Measurements from ENCODE around the gene PSMD5.

Gene PSMD5

DNA sequence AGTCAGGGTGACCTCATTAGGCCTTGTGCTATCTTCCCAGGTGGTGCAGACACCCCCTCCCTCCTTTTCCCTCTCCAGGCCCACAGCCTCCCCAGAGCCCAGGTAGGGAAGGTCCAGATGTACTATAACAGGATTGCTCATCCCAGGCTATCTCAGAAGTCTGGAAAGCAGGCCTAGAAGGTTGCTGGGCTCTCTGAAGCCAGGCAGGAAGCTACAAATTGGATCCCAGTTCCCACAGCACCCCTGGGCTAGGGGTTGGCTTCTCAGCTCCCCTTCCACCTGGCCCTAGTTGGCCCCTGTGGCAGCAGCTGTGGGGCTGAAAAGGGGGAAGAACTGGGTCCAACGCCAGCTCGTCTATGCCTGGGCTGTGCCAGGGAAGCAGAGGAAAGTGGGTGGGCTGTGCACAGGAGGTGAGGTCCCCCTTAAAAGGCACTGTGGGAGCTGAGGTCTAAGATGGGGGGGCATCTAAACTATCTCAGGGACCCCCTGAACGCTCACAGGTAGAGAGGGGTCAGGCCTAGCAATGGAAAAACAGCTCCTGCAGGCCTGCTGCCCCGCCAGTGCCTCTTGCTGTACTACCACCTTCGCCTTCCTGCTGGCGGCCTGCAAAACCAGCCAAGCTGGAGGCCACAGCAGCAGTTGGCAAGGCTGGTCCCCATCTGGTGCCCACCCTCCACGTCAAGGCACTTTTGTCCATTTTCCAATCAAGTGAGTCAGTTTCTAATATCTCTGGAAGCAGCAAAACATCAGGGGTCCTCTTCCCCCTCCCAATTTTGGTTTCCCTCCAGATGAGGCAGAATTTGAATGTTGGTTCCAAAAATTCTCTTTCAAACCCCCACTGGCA, 13.3 kb upstream of the PSMD5 start:
- Histone ChIP-seq H3K4me3 (ENCODE audit: low read depth in 1 of 2, low read length in 2 of 2) (no peak overlapping the region), H2AFZ (ENCODE audit: low read depth, low read length) (no peak overlapping the region), H3K9ac (ENCODE audit: low read depth, low read length) (no peak overlapping the region), H3K9me3 (ENCODE audit: insufficient read depth, low read length, severe bottlenecking) (no peaks in the 10 kb centered on the region), H4K20me1 (ENCODE audit: insufficient read depth, low read length) (no peaks in the 10 kb centered on the region), H3K27ac (ENCODE audit: low read length) (no peak overlapping the region), H3K79me2 (ENCODE audit: insufficient read depth, low read length) (no peaks in the 10 kb centered on the region), H3K4me1 (ENCODE audit: insufficient read depth, low read length) (no peaks in the 10 kb centered on the region), H3K36me3 (ENCODE audit: insufficient read depth, low read length) (peaks cover 87% of the 10 kb centered on the region), H3K27me3 (ENCODE audit: insufficient read depth, low read length, poor library complexity) (no peaks in the 10 kb centered on the region), H3K4me2 (ENCODE audit: insufficient read depth, low read length) (no peak overlapping the region)
- ATAC-seq (ENCODE audit: insufficient read depth, low read depth) = peak; percentile 16
- no peak for DNase-seq
- no peak for TF ChIP-seq EZH2 (IDR thresholded peaks at IDR 0.05; ENCODE audit: borderline replicate concordance, low read depth, low read length, severe bottlenecking)
- TF ChIP-seq, protein P1, sequence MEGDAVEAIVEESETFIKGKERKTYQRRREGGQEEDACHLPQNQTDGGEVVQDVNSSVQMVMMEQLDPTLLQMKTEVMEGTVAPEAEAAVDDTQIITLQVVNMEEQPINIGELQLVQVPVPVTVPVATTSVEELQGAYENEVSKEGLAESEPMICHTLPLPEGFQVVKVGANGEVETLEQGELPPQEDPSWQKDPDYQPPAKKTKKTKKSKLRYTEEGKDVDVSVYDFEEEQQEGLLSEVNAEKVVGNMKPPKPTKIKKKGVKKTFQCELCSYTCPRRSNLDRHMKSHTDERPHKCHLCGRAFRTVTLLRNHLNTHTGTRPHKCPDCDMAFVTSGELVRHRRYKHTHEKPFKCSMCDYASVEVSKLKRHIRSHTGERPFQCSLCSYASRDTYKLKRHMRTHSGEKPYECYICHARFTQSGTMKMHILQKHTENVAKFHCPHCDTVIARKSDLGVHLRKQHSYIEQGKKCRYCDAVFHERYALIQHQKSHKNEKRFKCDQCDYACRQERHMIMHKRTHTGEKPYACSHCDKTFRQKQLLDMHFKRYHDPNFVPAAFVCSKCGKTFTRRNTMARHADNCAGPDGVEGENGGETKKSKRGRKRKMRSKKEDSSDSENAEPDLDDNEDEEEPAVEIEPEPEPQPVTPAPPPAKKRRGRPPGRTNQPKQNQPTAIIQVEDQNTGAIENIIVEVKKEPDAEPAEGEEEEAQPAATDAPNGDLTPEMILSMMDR (IDR thresholded peaks at IDR 0.05; ENCODE audit: borderline replicate concordance, extremely low read depth, low read length, poor library complexity, severe bottlenecking) = no peak

DNA sequence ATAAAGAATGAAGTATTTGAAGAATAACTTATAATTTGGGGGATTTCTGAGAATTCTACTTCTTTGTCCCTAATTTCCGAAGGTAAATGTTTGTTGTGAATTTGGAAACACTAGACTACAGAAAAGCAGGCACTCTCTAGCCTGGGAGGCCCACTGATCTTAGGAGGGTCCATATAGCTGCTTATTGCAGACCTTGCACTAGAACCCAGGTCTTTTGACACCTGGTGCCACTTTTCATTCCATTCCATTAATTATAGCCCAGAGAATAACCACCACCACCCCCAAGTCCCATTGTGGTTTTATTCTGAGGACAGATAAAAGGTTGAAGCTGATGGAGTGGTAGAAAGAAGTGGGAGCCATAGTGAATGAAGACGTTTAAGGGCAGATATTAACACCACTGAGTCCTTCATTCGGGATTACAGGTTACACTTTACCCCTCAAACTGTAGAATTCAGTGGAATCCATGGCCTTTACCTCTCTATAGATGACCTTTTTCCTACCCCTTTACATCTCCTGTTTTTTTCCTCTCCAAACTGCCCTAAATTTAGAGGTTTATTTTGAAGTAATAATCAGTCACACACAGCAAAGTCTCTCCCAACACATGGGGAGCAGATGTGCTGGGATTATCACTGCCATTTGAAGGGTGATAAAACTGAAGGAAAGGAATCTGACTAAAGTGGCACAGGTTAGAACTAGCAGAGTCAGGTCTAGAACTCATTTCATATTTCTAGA, 12.0 kb upstream of the PSMD5 start:
- no peak overlapping the region for H2AFZ ChIP-seq (ENCODE audit: low read depth, low read length)
- no peak overlapping the region for H3K27ac ChIP-seq (ENCODE audit: low read length)
- no peaks in the 10 kb centered on the region for H3K9me3 ChIP-seq (ENCODE audit: insufficient read depth, low read length, severe bottlenecking)
- H3K36me3 ChIP-seq (ENCODE audit: insufficient read depth, low read length) = peaks cover 87% of the 10 kb centered on the region
- H4K20me1 ChIP-seq (ENCODE audit: insufficient read depth, low read length) = no peaks in the 10 kb centered on the region
- no peaks in the 10 kb centered on the region for H3K4me1 ChIP-seq (ENCODE audit: insufficient read depth, low read length)
- no peaks in the 10 kb centered on the region for H3K79me2 ChIP-seq (ENCODE audit: insufficient read depth, low read length)
- TF ChIP-seq EZH2 (IDR thresholded peaks at IDR 0.05; ENCODE audit: borderline replicate concordance, low read depth, low read length, severe bottlenecking) = no peak
- H3K9ac ChIP-seq (ENCODE audit: low read depth, low read length) = no peak overlapping the region
- no peak for DNase-seq
- no peak for ATAC-seq (ENCODE audit: insufficient read depth, low read depth)
- H3K4me3 ChIP-seq (ENCODE audit: low read depth in 1 of 2, low read length in 2 of 2) = no peak overlapping the region
- H3K4me2 ChIP-seq (ENCODE audit: insufficient read depth, low read length) = no peak overlapping the region
- no peaks in the 10 kb centered on the region for H3K27me3 ChIP-seq (ENCODE audit: insufficient read depth, low read length, poor library complexity)

DNA sequence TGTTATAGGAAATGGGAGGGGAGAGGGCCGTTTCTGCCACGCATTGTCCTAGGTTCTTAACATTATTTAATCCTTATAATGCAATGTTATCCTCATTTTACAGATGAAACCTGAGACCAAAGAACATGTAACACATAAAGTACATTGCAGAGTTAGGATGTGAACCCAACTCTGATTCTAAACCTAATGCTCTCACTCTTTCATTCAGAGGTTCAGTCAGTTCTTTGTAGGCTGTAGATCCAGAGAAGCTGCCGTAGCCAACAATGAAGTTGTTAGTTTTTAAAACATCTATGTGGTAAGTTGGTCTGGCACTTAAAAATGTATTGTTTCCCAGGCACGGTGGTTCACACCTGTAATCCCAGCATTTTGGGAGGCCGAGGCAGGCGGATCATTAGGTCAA, 10.5 kb upstream of the PSMD5 start:
- Histone ChIP-seq H3K27me3 (ENCODE audit: insufficient read depth, low read length, poor library complexity) (no peaks in the 10 kb centered on the region), H3K4me2 (ENCODE audit: insufficient read depth, low read length) (no peak overlapping the region), H3K4me1 (ENCODE audit: insufficient read depth, low read length) (no peaks in the 10 kb centered on the region), H3K9ac (ENCODE audit: low read depth, low read length) (no peak overlapping the region), H3K27ac (ENCODE audit: low read length) (no peak overlapping the region), H3K4me3 (ENCODE audit: low read depth in 1 of 2, low read length in 2 of 2) (no peak overlapping the region), H3K79me2 (ENCODE audit: insufficient read depth, low read length) (no peaks in the 10 kb centered on the region), H3K36me3 (ENCODE audit: insufficient read depth, low read length) (peaks cover 80% of the 10 kb centered on the region), H2AFZ (ENCODE audit: low read depth, low read length) (no peak overlapping the region), H3K9me3 (ENCODE audit: insufficient read depth, low read length, severe bottlenecking) (no peaks in the 10 kb centered on the region), H4K20me1 (ENCODE audit: insufficient read depth, low read length) (no peaks in the 10 kb centered on the region)
- TF ChIP-seq EZH2 (IDR thresholded peaks at IDR 0.05; ENCODE audit: borderline replicate concordance, low read depth, low read length, severe bottlenecking) = no peak
- TF ChIP-seq, protein P1 (IDR thresholded peaks at IDR 0.05; ENCODE audit: borderline replicate concordance, extremely low read depth, low read length, poor library complexity, severe bottlenecking) = no peak
- no peak for ATAC-seq (ENCODE audit: insufficient read depth, low read depth)
- DNase-seq = no peak
